ENCODE results near the gene SLITRK3. TPM values are rescaled to one million over a fixed set of nuclear protein-coding genes. Genes with fewer than 3 reads are reported as not detected.

SLITRK3 gene, protein sequence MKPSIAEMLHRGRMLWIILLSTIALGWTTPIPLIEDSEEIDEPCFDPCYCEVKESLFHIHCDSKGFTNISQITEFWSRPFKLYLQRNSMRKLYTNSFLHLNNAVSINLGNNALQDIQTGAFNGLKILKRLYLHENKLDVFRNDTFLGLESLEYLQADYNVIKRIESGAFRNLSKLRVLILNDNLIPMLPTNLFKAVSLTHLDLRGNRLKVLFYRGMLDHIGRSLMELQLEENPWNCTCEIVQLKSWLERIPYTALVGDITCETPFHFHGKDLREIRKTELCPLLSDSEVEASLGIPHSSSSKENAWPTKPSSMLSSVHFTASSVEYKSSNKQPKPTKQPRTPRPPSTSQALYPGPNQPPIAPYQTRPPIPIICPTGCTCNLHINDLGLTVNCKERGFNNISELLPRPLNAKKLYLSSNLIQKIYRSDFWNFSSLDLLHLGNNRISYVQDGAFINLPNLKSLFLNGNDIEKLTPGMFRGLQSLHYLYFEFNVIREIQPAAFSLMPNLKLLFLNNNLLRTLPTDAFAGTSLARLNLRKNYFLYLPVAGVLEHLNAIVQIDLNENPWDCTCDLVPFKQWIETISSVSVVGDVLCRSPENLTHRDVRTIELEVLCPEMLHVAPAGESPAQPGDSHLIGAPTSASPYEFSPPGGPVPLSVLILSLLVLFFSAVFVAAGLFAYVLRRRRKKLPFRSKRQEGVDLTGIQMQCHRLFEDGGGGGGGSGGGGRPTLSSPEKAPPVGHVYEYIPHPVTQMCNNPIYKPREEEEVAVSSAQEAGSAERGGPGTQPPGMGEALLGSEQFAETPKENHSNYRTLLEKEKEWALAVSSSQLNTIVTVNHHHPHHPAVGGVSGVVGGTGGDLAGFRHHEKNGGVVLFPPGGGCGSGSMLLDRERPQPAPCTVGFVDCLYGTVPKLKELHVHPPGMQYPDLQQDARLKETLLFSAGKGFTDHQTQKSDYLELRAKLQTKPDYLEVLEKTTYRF
- 1 to 10 TPM in 1 of 4 donors, under 1 TPM in 3; 0.08 to 5.1 (median 0.51) TPM for total RNA-seq

GRCh38 chr3:165195640-165196576, at the start of gene SLITRK3:
Gene SLITRK3, minus strand, starts transcription at chr3:165196384. Its CDS starts 5,554 bp downstream, at chr3:165190830.
- no peak for DNase-seq
- peak within 1 kb of the TSS; percentile 23 to 85 (median 74) for H3K27ac ChIP-seq
- WGBS, 2 donors: 4 to 10% methylated on average over 32 to 35 of the region's 43 CpGs
- H3K4me3 ChIP-seq: peak within 1 kb of the TSS; percentile 12 to 66 (median 46)
- no peaks in the 10 kb centered on the region for H3K9me3 ChIP-seq
- peaks cover 0 to 96% (median 15%) of the 10 kb centered on the region in 4 donors for H3K27me3 ChIP-seq
- H3K36me3 ChIP-seq: no peaks in the 10 kb centered on the region
- intact Hi-C loops (cut with DNase I): no loop called here
- TF ChIP-seq POLR2A (IDR thresholded peaks at IDR 0.05): no peak
- TF ChIP-seq, protein P1, sequence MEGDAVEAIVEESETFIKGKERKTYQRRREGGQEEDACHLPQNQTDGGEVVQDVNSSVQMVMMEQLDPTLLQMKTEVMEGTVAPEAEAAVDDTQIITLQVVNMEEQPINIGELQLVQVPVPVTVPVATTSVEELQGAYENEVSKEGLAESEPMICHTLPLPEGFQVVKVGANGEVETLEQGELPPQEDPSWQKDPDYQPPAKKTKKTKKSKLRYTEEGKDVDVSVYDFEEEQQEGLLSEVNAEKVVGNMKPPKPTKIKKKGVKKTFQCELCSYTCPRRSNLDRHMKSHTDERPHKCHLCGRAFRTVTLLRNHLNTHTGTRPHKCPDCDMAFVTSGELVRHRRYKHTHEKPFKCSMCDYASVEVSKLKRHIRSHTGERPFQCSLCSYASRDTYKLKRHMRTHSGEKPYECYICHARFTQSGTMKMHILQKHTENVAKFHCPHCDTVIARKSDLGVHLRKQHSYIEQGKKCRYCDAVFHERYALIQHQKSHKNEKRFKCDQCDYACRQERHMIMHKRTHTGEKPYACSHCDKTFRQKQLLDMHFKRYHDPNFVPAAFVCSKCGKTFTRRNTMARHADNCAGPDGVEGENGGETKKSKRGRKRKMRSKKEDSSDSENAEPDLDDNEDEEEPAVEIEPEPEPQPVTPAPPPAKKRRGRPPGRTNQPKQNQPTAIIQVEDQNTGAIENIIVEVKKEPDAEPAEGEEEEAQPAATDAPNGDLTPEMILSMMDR (IDR thresholded peaks at IDR 0.05): no peak
- peaks cover 8 to 47% (median 19%) of the 10 kb centered on the region in 3 donors for H3K4me1 ChIP-seq

DNA sequence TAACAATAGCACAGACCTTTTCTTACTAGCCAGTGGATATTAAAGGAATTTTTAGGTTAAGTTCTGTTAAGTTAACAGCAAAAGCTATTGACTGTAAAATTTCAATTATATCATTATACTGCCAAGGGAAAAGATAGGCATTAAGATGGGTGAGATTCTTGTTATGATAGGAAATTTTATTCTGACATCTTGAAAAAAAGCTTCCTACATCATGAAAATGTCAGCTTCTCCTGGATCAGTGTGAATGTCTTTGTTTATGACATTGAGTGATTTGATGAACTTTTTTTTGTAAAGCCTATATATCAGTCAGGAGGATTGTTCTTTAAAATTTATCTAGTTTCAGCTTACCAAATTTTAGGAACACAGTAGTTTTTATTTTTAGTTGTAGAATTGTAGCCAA, 47.4 kb upstream of the SLITRK3 start:
- no peaks in the 10 kb centered on the region for H3K4me1 ChIP-seq
- DNase-seq: no peak
- no peak overlapping the region for H3K27ac ChIP-seq
- H3K36me3 ChIP-seq: no peaks in the 10 kb centered on the region
- H3K9me3 ChIP-seq: no peaks in the 10 kb centered on the region
- intact Hi-C loops (cut with DNase I): no loop called here
- no peaks in the 10 kb centered on the region for H3K27me3 ChIP-seq
- H3K4me3 ChIP-seq: no peak overlapping the region
- TF ChIP-seq POLR2A (IDR thresholded peaks at IDR 0.05): no peak
- TF ChIP-seq, protein P1 (IDR thresholded peaks at IDR 0.05): no peak

DNA sequence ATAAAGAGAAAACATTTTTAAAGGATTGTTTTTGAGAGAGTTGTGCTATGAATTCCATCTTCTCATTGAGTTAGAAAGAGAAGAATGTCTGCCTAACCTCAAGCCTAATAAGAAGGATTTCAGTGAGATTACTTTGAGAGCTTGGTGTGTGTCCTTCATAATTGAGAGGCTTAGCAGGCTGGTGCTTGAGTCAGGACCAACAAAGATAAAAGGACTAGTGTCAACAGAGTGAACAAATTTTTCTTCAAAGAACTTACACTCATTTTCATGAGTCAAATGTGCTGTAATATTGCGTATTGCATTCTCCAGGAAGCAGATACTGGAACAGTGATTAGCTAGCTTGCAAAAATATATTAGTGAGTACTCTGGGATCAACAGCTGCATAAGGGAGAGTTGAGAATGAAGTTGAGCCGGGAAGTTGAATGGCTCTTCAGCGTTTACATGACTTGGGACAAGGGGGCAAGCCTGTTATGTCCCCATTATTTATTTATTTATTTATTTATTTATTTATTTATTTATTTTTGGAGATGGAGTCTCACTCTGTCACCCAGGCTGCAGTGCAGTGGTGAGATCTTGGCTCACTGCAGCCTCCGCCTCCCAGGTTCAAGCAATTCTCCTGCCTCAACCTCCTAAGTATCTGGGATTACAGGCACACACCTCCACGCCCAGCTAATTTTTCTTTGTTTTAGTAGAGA, 37.5 kb upstream of the SLITRK3 start:
- intact Hi-C loops (cut with DNase I): no loop called here
- no peak overlapping the region for H3K4me3 ChIP-seq
- no peaks in the 10 kb centered on the region for H3K27me3 ChIP-seq
- DNase-seq: no peak
- H3K36me3 ChIP-seq: no peaks in the 10 kb centered on the region
- peak overlapping the region in 1 of 4 donors; percentile 2 for H3K27ac ChIP-seq
- no peaks in the 10 kb centered on the region for H3K9me3 ChIP-seq
- H3K4me1 ChIP-seq: peaks cover 0 to 5% (median 0%) of the 10 kb centered on the region in 3 donors
- TF ChIP-seq POLR2A (IDR thresholded peaks at IDR 0.05): no peak
- TF ChIP-seq, protein P1 (IDR thresholded peaks at IDR 0.05): no peak
- WGBS, 2 donors: 58 to 62% methylated on average over 5 of the region's 5 CpGs

DNA sequence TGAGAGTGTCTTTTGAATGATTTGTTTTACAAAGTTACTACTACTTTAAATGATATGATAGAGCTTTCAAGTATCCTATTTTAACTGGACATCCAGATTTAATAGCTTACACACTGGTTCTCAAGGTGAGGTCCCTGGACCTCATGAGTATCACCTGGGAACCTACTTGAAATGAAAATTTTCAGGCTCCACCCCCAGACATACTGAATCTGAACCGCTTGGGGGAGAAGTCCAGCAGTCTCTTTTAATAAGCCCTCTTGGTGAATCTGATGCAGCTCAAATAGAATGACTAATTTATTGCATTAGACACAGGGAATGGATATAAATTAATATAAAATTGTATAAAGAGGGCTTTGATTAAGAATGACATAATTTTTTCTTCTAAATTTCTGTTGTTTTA, 29.4 kb upstream of the SLITRK3 start:
- 44 to 47% methylated on average over 1 of the region's 1 CpG for WGBS, 2 donors
- H3K4me3 ChIP-seq: no peak overlapping the region
- DNase-seq: no peak
- no peak overlapping the region for H3K27ac ChIP-seq
- H3K27me3 ChIP-seq: no peaks in the 10 kb centered on the region
- no peaks in the 10 kb centered on the region for H3K36me3 ChIP-seq
- TF ChIP-seq, protein P1 (IDR thresholded peaks at IDR 0.05): no peak
- TF ChIP-seq POLR2A (IDR thresholded peaks at IDR 0.05): no peak
- no peaks in the 10 kb centered on the region for H3K9me3 ChIP-seq
- intact Hi-C loops (cut with DNase I): no loop called here
- peaks cover 0 to 6% (median 0%) of the 10 kb centered on the region in 3 donors for H3K4me1 ChIP-seq

Measured in esophagus squamous epithelium (tissue), 5 donors.